SJSA1 (cell line): ENCODE data around the gene TCF12. TPM values are rescaled to one million over a fixed set of nuclear protein-coding genes. Genes with fewer than 3 reads are reported as not detected.

Experiments
- DNase-seq, 2 experiments: peaks; one replicate each; pipeline ENCODE4 v3.0.0-alpha.2; 2015 to 2020; ENCODE audit warnings: low spot score in 2 of 2, low read depth in 1 of 2
- H3K27ac ChIP-seq: fragments of 250-450 bp; sonication (Bioruptor Pico); 2 replicates; pipeline ENCODE4 v1.5.1; 2020; ENCODE audit warnings: mild to moderate bottlenecking, moderate library complexity
- H3K27me3 ChIP-seq: fragments of 250-450 bp; sonication (Bioruptor Pico); replicated peaks from 2 replicates; pipeline ENCODE4 v1.5.1; 2020; ENCODE audit warnings: mild to moderate bottlenecking, moderate library complexity
- H3K36me3 ChIP-seq: fragments of 250-450 bp; sonication (Bioruptor Pico); 2 replicates; pipeline ENCODE4 v1.5.1; 2020; ENCODE audit warnings: mild to moderate bottlenecking
- H3K4me1 ChIP-seq: fragments of 250-450 bp; sonication (Bioruptor Pico); replicated peaks from 2 replicates; pipeline ENCODE4 v1.6.1; 2021; ENCODE audit warnings: mild to moderate bottlenecking
- H3K4me3 ChIP-seq: fragments of 250-450 bp; sonication (Bioruptor Pico); 2 replicates; pipeline ENCODE4 v1.5.1; 2020; ENCODE audit warnings: mild to moderate bottlenecking
- H3K9me3 ChIP-seq: fragments of 250-450 bp; sonication (Bioruptor Pico); replicated peaks from 2 replicates; pipeline ENCODE4 v1.5.1; 2020; ENCODE audit warnings: mild to moderate bottlenecking
- total RNA-seq: library from RNA; depleted of rRNA; stranded (reverse); fragments of >200 nt; shearing (Covaris generic); gene quantifications from 2 replicates; pipeline ENCODE4 v1.2.3, GENCODE V29; 2014

TCF12 gene
- total RNA-seq, 1 experiment from 2014 or later: 69.5 TPM

DNA sequence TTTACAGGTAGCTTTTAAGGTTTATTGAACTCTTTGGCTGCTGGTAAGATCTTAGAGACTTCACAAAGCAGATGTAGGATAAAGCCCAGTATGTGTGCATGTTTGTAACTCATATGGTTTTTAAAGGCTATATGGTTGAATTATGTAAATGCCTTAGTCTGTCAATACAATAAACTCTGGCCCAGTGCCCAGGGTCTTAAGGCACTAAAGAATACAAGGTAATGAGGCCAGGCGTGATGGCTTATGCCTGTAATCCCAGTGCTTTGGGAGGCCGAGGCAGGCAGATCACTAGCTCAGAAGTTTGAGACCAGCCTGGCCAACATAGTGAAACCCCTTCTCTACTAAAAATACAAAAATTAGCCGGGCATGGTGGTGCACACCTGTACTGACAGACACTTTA, 287.6 kb downstream of the TCF12 start:
- H3K36me3 ChIP-seq: no peaks in the 10 kb centered on the region
- no peaks in the 10 kb centered on the region for H3K4me1 ChIP-seq
- no peak overlapping the region for H3K4me3 ChIP-seq
- no peak for DNase-seq
- no peaks in the 10 kb centered on the region for H3K27me3 ChIP-seq
- no peaks in the 10 kb centered on the region for H3K9me3 ChIP-seq
- no peak overlapping the region for H3K27ac ChIP-seq

- peak in 1 of 2 experiments; percentile 57 for DNase-seq
- Histone ChIP-seq H3K36me3 (no peaks in the 10 kb centered on the region), H3K4me1 (peaks cover 44% of the 10 kb centered on the region), H3K4me3 (no peak overlapping the region), H3K27ac (no peak overlapping the region), H3K9me3 (no peaks in the 10 kb centered on the region), H3K27me3 (no peaks in the 10 kb centered on the region)
Observed at GRCh38 chr15:57213862-57214261, 295.4 kb downstream of the TCF12 start.

GRCh38 chr15:57215326-57215725, 296.9 kb downstream of the TCF12 start:
- no peaks in the 10 kb centered on the region for H3K27me3 ChIP-seq
- peak overlapping the region; percentile 32; the same call in 1 of the 2 replicates for H3K27ac ChIP-seq
- no peaks in the 10 kb centered on the region for H3K36me3 ChIP-seq
- DNase-seq: no peak
- peaks cover 59% of the 10 kb centered on the region for H3K4me1 ChIP-seq
- no peak overlapping the region for H3K4me3 ChIP-seq
- H3K9me3 ChIP-seq: no peaks in the 10 kb centered on the region

- H3K9me3 ChIP-seq: no peaks in the 10 kb centered on the region
- no peak overlapping the region for H3K4me3 ChIP-seq
- DNase-seq: no peak
- H3K36me3 ChIP-seq: no peaks in the 10 kb centered on the region
- H3K4me1 ChIP-seq: peaks cover 64% of the 10 kb centered on the region
- H3K27me3 ChIP-seq: no peaks in the 10 kb centered on the region
- H3K27ac ChIP-seq: peak overlapping the region; percentile 32
Observed at GRCh38 chr15:57215881-57216280, 297.4 kb downstream of the TCF12 start.

DNA sequence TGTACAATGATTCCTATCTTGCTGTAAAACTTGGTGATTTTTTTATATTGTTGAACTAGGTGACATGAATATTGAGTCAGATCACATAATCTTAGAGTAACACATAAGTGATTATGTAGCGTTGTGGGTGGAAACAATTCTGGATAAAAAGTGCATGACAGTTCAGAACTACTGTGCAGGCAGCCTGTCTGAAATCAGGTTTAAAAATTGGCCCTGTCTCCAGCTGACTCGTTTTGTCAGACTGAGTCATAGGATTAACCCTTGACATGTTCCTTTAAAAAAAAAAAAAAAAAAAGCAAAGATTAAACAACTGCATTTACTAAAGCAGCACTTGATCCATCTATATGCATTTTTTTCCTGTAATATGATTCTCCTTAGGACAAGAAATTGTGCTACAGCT, 297.8 kb downstream of the TCF12 start:
- Histone ChIP-seq H3K4me1 (peaks cover 67% of the 10 kb centered on the region), H3K27ac (peak overlapping the region; percentile 32), H3K9me3 (no peaks in the 10 kb centered on the region), H3K4me3 (no peak overlapping the region), H3K27me3 (no peaks in the 10 kb centered on the region), H3K36me3 (no peaks in the 10 kb centered on the region)
- DNase-seq: peak; percentile 51 to 52

DNA sequence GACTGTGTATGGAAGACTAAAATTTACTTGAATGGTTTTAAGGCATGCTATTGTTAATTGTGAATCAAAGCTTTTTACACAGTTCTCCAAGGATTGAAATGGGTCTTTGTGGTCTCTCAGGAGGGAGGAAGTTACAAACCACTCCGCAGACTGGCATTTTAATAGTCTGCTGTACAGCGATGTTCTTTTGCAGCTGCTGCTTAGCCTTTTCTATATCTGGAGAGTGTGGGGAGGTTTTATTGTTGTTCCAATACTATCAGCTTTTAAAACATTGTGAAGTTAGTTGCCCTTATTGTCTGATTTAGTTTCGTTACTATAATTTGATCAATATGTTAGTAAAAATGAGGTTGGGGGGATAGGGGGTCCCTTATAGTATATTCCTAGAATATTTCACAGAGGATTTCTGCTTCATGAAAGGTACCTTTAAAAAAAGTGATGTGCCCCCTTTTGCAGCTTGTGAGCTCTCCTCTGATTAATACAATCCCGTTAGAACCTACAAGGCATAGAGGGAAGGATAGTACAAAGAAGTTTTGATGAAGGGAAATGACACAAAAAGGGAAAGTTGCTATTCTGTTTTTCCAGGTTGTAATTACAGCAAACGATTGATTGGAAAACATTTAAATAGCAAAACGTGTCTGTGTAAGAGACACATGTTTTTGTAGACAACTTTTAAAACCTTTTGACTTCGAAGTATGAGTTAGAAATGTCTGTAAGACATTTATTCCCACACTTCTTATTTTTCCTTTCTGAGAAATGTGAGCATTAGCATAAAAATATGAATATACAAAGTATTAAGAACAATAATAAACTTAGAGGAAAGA, 299.5 kb downstream of the TCF12 start:
- DNase-seq: peak in 1 of 2 experiments; percentile 53
- Histone ChIP-seq H3K4me3 (peak overlapping the region; percentile 4; the same call in 1 of the 2 replicates), H3K27me3 (no peaks in the 10 kb centered on the region), H3K36me3 (no peaks in the 10 kb centered on the region), H3K4me1 (peaks cover 69% of the 10 kb centered on the region), H3K9me3 (no peaks in the 10 kb centered on the region), H3K27ac (peak overlapping the region; percentile 23)

GRCh38 chr15:57218826-57219576, 300.6 kb downstream of the TCF12 start:
- H3K9me3 ChIP-seq: no peaks in the 10 kb centered on the region
- H3K27me3 ChIP-seq: no peaks in the 10 kb centered on the region
- H3K4me3 ChIP-seq: no peak overlapping the region
- H3K27ac ChIP-seq: peak overlapping the region; percentile 23; the same call in 1 of the 2 replicates
- peaks cover 67% of the 10 kb centered on the region for H3K4me1 ChIP-seq
- no peaks in the 10 kb centered on the region for H3K36me3 ChIP-seq
- DNase-seq: peak in 1 of 2 experiments; percentile 60

DNA sequence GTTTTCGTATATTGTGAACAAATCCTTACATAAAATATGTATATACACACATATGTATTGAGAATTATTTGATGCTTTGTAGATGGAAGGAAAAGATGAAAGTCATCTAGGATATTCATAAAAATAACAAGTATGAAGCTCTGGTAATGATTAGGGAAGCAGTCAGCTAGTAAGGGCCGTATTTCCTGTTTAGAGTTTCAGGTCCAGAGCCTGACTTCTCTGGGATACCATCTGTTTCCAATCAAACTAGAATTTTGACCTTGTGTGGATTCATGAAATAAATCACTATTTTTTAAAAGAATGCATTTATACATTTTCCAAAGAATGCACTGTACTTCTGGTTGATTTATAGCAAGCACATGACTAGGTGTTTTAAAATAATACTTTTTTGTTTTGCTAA, 301.8 kb downstream of the TCF12 start:
- Histone ChIP-seq H3K4me1 (peaks cover 71% of the 10 kb centered on the region), H3K4me3 (no peak overlapping the region), H3K27ac (peak overlapping the region; percentile 17; the same call in 1 of the 2 replicates), H3K36me3 (no peaks in the 10 kb centered on the region), H3K27me3 (no peaks in the 10 kb centered on the region), H3K9me3 (no peaks in the 10 kb centered on the region)
- DNase-seq: peak in 1 of 2 experiments; percentile 46

DNA sequence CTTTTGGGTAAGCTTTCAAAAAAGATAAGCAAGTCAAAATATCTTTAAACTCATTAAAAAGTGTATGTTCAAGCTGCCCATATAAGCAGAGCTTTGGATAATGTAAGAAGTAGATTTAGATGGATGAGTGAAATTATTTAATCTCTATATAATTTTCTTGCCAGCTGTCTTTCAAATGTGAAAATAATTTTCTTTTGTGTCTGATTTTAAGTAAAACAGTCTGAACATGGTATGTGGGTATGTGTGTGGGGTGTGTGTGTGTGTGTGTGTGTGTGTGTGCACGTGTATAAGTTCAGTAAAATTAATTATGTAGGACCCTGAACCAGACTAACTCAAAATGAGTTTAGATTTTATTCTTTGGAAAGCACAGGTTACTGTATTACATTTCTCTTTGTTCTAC, 302.7 kb downstream of the TCF12 start:
- Histone ChIP-seq H3K27ac (no peak overlapping the region), H3K9me3 (no peaks in the 10 kb centered on the region), H3K27me3 (no peaks in the 10 kb centered on the region), H3K36me3 (no peaks in the 10 kb centered on the region), H3K4me3 (no peak overlapping the region), H3K4me1 (peaks cover 62% of the 10 kb centered on the region)
- DNase-seq: no peak

- Histone ChIP-seq H3K27ac (no peak overlapping the region), H3K27me3 (no peaks in the 10 kb centered on the region), H3K9me3 (no peaks in the 10 kb centered on the region), H3K36me3 (no peaks in the 10 kb centered on the region), H3K4me3 (no peak overlapping the region), H3K4me1 (peaks cover 55% of the 10 kb centered on the region)
- no peak for DNase-seq
Observed at GRCh38 chr15:57223345-57223744, 304.9 kb downstream of the TCF12 start.

GRCh38 chr15:57223887-57224286, 305.4 kb downstream of the TCF12 start:
- no peak for DNase-seq
- H3K4me3 ChIP-seq: no peak overlapping the region
- no peak overlapping the region for H3K27ac ChIP-seq
- peaks cover 51% of the 10 kb centered on the region for H3K4me1 ChIP-seq
- no peaks in the 10 kb centered on the region for H3K27me3 ChIP-seq
- H3K36me3 ChIP-seq: no peaks in the 10 kb centered on the region
- no peaks in the 10 kb centered on the region for H3K9me3 ChIP-seq

GRCh38 chr15:57224664-57225063, 306.2 kb downstream of the TCF12 start:
- H3K4me1 ChIP-seq: peaks cover 43% of the 10 kb centered on the region
- H3K36me3 ChIP-seq: no peaks in the 10 kb centered on the region
- no peaks in the 10 kb centered on the region for H3K27me3 ChIP-seq
- no peaks in the 10 kb centered on the region for H3K9me3 ChIP-seq
- no peak overlapping the region for H3K27ac ChIP-seq
- DNase-seq: peak in 1 of 2 experiments; percentile 49
- H3K4me3 ChIP-seq: no peak overlapping the region

GRCh38 chr15:57227166-57227565, 308.7 kb downstream of the TCF12 start:
- Histone ChIP-seq H3K27me3 (no peaks in the 10 kb centered on the region), H3K4me1 (peaks cover 28% of the 10 kb centered on the region), H3K9me3 (no peaks in the 10 kb centered on the region), H3K4me3 (no peak overlapping the region), H3K27ac (no peak overlapping the region), H3K36me3 (no peaks in the 10 kb centered on the region)
- DNase-seq: no peak

DNA sequence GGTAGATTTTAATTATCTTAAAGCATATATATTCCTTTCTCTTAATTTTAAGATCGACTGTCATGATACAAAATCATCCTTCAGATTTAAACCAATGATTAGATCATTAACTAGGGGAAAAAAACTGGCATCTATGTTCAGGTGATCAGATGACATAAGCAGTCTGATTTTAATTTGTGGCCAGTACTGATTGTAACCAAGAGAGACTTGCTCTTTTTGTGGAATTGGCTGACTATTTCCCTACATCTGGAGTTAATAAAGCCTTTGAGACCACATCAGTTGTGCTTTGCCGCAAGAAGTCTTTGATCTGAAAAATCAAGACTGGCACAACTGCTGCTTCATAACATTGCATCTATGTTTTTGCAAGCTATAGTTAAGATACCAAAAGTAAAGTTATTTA, 309.5 kb downstream of the TCF12 start:
- H3K4me1 ChIP-seq: peaks cover 26% of the 10 kb centered on the region
- H3K27ac ChIP-seq: no peak overlapping the region; the same call in 1 of the 2 replicates
- H3K36me3 ChIP-seq: no peaks in the 10 kb centered on the region
- peak in 1 of 2 experiments; percentile 55 for DNase-seq
- H3K27me3 ChIP-seq: no peaks in the 10 kb centered on the region
- H3K9me3 ChIP-seq: no peaks in the 10 kb centered on the region
- no peak overlapping the region for H3K4me3 ChIP-seq
